ENCODE measurements around the gene SUN5.

The SUN5 gene

DNA sequence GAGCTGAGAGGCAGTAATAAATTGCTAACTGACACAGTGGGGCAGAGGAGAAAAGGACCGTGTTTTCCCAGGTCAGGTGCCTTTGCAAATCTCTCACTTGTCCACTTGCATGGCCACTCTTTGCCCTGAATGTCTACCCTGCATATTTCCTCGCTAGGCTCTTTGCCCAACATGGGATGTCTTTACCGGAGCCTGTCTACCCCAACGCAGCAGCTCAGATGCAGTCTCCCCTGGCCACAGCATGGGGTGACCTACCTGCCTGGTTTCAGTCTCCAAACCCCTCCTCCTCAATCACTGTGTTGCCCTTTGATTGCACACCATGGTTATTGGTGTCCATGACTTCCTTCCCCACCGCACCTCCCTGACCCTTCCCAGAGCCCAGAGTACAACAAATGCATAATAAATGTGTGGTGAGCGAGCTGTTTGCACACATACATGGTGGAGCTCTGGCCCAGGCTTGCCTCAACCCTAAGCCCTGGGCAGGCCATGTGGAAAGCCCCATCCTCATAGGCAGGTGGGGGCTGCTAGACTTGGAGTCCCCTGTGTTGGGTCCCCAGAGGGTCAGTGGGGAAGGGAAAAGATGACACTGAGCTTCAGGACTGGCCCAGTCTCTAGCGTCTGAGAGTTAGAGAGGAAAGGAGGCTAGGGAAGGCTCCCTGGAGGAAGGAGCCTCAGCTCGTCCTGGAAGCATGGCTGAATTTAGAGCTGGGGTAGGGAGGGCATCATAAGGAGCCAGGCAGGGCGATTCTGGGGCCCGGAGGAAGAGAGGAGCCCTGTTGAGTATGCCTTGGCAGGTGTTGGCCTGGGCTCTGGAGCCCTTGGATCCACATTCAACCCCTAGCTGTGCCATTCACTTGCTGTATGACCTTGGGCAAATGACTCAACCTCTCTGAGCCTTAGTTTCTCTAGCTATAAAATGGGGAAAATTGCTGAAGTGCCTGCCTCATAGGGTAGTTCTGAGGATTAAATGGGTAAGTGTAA, 22.8 kb upstream of the SUN5 start:
- DNase-seq = no peak

DNA sequence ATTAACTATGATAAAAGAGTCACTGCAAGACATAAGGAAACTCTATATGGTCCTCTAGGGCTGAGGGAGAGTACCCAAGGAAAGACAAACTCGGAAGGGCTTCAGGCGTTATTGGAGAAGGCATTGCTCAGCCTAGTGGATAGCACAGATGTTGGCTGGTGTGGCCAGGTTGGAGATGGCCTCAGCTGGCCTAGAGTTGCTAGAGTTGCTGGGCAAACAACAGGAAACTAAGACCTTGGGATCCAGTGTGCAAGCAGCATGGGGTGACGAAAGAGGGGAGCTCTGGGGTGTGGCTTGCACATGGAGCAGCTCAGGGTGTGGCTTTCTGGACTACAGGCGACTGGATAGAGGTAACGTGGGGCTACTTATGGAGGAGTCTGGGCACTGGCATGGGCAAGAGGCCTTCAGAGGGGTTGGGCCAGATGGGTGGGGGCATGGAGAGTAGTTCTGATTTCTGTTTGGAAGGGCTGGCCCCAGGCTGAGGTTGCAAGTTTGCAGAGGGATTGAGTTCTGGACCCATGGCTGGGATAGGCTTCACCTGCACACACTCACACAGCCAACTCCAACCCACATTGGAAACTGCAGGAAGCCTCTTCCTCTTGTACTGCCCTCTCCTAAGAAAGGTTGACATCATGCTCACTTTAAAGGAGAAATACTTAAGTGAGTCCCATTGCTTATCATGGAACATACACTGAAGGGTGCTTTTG, 22.0 kb upstream of the SUN5 start:
- no peak for DNase-seq

DNA sequence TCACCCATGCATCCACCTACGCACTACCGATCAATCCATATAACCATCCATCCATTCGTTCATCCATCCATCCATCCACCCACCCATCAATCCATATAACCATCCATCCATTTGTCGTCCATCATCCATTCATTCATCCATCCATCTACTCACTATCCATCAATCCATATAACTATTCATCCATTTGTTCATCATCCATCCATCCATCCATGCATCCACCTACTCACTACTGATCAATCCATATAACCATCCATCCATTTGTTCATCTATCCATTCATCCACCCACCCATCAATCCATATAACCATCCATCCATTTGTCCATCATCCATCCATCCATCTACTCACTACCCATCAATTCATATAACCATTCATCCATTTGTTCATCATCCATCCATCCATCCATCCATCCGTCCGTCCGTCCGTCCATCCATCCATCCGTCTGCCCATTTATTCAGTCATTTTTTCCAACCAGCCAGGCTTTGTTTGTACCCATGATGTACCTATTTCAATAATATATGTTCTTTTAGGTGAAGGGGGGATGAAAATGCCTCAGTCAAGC, 21.2 kb upstream of the SUN5 start:
- no peak for DNase-seq

DNA sequence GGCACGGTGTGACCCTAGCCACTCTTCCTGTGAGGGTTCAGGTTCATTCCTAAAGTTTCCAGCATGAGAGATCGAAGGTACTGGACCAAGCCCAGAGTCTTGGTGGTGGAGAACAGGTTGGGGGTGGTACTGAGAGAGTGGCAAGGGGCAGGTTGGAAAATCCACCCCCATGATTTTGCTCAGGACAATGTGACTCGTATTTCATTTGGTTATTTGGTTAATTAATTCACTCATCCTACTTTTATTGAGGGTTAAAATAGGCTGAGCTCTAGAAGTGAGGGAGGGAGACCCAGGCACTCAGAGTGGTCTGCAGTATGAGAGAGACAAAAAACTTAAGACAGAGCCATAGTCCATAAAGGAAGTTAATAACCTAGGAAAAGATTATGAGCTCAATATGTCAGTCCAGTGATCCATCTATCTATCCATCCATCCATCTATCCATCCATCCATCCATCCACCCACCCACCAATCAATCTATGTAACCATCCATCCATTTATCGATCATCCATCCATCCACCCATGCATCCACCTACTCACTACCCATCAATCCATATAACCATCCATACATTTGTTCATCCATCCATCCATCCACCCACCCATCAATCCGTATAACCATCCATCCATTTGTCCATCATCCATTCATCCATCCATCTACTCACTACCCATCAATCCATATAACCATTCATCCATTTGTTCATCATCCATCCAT, 20.5 kb upstream of the SUN5 start:
- no peak for DNase-seq

DNA sequence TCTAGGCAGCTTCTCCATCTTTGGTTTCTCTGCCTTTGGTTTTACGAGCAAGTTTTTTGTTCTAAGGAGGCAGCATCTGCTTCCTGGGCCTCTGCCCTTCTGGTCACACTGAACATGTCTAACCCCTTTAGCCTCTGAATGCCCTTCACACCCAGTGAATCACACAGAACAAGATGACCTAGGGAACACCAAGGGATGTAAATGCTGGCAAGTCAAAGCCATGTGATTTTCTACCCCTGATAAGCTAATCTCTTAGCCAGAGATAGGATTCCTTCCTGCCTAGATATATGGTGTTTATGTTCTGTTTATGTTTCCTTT, 20.0 kb upstream of the SUN5 start:
- DNase-seq = no peak

DNA sequence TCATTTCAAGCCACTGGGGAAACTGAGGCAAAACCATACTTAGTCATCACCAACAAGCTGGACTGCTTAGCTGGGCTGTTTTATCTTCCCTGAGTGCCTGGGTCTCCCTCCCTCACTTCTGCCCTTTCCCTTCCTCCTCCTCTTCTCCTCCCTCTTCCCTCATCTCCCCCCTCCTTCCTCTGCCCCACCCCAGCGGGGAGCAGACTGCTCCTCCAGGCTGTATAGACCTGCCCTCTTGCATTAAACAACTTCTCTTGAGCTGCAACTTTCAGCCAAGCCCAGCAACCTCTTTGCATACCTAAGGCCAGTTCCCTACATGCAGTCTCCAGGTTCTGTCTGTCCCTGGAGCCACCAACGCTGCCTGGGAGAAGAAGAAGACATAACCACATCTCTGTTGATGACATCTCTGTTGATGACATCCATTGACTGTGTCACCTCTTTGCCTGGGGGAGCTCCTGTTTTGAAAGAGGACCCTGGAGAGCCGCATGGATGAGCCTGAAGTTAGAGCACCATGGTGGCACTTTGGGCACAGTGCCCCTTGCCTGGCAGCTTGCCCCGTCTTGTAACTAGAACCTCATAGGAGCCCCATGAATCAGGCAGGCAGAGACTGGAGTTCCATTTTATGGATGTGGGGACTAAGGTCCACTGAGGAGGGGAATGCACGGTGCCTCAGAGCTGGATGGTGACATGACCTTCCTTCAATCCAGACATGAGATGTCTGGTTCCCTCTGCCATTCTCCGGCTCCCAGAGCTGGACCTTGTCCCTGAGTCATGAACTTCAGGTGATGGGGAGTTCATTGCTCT, 19.4 kb upstream of the SUN5 start:
- DNase-seq = no peak

DNA sequence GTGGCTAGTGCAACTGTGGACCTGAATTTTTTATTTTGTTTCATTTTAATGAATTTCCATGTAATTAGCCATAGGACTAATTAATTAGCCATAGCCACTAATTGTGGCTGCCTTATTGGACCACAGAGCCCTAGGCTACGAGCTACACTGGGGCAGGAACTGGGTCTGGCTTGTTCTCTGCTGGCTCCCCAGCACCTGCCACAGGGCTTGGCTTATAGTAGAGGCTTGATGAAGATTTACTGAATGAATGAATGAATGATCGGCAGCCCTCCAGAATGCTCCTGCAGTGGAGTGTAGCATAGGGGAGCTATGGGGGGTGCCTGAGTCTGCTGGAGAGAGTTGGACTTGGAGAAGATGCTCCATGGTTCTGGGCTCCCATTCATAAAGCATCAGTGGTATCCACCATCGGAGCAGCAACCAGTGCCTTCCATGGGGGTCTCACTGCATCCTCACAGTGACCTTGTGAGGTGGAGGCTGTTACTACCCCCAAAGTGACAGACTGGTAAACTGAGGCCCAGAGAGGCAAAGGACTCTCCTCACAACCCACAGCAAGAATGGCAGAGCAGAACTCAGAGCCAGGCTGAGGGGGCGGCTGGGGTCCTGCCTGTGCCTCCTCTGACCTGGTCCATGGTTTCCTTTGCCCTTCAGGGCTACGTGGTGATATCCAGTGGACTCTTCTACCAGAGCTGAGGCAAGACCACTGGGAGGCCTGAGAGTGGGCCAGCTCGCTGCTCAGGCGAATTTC, 18.6 kb upstream of the SUN5 start:
- no peak for DNase-seq

DNA sequence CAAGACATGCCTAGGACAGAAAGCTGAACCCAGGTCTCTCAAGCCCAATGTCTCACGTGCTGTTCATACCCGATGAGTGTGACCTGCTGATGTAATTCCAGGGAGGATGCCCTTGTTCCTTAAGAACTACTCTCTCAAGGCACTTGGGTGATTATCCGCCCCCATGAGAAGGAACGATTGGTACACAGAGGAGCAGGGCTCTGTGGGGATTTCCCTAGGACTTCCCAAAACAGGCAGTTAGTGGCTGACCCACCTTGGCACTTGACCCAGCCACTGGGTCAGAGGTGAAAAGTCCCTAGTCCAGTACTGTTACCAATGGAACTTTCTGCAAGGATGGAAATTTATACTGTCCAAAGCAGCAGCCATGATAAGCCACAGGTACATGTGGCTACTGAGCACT, 18.1 kb upstream of the SUN5 start:
- no peak for DNase-seq

DNA sequence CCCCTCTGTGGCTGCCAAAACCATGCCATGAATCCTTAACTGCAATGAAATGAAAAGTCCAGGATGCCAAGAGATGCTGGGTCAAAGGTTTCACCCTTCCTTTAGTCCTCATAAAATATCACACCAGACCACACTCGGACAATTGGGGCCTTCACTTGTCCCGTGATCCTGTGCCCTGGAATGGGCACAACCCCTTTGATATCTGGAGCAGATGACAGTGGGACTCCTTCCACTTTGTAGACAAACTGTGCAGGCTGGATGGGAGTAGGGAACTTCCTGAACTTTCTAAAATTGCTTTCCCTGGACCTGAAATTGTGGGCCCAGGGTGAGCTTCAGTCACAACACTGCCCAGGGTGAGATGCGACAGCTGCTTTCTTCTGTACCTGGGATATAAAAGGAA, 17.6 kb upstream of the SUN5 start:
- no peak for DNase-seq

DNA sequence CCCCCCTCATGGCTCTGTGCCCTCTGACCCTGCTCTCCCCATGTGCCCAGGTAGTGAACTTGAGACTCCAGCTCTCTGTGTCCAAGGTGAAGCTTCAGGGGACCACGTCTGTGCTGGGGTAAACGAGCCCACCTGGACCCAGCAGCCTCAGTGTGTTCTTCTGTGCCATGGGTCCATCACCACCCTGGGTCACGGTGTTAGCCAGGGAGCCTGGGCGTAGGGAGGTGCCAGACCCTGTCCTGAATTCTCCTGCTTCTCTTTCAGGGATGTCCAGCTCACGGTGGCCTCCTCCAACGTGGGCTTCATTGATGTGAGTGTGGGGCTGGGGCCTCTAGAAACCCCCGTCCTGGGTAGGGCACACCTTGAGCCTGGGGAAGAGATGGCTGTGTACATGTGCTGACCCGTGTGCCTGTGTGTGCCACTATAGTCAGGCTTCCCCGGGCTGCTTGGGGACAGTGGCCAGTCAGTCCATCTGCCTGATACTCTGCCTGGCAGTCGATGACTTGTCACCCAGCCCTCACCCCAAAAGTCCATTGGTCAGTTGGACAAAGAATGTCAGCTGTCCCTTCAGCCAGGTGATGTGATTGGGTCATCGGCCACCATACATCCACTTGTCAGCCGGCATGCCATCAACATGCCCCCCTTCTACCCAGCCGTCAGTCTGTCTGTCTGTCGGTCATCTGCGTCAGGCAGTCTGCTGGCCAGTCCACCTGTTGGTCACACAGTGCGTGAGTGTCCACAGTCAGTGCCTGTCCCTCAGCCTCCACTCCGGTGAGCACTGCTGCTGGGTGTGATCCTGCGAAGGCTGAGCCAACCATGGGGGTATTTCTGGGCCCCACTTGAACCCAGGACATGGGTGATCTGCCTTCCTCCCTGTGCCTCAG, 16.3 kb upstream of the SUN5 start:
- no peak for DNase-seq

DNA sequence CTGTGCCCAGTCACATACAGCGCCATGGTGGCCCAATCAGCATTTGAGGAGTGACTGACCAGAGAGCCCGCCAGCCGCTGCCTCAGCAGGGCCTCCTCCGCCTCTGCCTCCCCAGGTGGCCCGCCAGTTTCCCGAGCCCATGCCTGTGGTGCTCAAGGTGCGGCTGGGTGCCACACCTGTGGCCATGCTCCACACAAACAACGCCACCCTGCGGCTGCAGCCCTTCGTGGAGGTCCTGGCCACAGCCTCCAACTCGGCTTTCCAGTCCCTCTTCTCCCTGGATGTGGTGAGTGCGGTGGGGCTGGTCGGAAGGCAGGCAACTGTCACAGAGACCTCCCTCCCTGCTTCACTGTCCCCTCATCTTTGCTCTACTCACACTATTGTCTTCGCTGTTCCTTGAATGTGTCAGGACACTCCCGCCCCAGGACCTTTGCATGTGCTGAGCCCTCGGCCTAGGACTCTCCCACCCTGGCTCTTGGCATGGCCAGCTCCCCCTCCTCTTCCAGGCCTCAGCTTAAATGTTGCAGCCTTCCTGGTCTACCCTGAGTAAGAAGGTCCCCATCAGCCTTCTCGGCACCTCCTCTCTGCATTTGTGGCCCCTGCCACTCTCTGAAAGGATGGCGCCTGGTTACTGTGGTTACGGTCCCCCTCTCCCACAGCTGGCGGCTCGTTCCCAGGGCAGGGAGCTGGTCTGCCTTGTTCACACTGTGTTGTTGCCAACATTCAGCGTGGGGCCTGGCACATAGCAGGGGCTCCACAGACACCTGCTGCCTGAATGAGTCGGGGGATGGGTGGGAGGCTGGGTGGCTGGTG, 15.4 kb upstream of the SUN5 start:
- DNase-seq = no peak

DNA sequence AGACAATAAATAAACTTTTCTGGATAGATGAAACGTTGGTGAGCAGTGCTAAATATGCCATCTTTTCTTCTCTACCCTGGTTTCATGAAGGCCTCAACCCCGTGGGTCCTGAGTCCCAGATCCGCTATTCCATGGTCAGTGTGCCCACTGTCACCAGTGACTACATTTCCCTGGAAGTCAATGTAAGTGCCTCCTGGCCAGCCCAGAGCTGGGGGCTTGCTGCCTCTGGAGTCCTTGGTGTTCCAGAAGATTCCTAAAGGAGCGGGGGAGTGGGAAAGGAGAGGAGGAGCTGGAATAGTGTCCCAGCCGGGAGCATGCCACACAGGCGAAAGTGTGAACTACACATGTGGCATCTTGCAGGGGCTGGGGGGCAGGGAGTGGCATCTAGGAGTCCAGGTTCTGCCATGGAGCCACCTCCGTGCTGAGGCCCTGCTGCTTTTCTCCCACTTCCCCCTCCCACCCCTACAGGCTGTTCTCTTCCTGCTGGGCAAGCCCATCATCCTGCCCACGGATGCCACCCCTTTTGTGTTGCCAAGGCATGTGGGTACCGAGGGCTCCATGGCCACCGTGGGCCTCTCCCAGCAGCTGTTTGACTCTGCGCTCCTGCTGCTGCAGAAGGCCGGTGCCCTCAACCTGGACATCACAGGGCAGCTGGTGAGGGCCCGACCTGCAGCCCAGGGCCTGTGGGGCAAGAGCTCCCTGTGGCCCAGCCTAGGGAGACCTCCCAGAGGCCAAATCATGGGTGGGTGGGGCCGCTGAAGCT, 14.1 kb upstream of the SUN5 start:
- DNase-seq = no peak

DNA sequence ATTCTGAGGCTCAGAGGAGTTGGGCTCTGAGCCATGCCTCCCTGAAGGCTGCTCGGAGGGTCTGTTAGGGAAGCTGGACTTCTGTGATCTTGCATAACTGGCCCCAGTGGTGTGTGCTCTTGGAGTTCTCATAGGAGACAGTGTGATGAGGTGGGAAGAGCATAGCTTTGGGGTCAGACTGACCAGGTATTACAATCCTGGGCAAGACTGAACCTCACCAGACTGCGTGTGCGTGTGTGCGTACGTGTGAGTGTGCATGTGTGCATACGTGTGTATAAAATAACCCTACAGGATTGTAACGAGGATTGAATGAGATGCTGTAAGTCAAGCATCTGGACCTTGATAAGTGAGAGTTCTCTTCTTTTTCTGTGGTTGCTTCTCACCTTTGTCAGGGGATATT, 13.3 kb upstream of the SUN5 start:
- DNase-seq = no peak

DNA sequence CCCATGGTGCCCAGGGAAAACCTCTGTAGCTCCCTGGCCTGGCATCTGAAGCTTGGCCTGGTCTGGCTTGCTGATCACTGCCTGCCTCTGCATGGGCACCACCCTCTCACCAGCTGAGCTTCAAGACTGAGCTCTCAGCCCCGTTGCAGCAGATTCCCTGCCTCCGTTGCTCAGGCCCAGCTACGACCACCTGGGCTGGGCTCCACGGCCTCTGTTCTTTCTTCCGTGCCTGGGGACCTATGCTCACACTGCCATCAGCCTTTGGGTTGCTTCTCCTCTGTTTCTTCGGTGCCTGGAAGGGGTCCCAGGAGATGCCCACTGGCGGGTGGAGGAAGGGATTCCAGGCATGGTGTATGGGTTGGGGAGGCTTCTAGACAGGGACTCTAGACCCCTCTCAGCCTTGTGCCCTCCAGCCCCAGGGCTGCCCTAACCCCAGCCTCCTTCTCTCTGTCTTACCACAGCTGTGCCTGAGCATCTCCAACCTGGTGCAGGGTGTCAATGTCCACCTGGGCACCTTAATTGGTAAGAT, 12.4 kb upstream of the SUN5 start:
- DNase-seq = no peak

DNA sequence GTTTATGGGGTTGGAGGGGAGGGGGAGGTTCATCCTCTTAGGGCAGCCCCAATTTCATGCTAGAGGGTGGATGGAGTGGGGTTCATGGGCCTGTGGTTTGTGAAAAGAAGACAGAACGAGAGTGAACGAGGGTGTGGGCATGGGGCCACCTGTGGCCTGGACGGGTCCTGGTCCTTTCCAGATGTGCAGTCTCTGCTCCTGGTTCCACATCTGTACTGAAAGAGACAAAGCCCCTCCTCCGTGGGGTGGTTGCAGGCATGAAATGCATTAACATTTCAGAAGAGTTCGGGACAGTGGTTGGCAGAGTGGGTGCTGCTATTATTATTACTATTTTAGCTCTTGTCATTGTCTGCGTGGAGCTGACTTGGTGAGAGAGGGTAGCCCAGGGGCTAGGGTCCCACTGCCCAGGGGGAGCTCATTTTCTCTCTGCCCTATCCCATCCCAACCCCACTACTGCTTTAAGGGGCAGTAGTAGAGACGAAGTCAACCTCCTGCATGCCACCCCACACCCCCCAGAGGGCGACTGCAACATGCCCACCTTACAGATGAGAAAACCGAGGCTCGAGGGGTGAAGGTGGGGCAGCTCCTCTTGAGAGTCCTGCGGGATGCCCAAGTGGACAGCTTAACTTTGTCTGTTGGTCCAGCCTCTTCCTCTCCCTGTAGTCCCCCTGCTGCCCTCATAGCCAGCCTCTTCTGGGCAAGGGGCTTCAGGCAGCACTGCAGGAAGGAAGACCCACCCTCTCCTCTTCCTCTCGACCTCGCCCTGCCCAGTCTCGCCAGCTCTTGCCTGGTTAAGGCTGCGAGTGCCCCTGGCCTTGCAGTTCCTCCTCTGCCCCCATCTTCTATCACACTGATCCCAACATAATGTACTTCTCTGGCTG, 11.7 kb upstream of the SUN5 start:
- no peak for DNase-seq

DNA sequence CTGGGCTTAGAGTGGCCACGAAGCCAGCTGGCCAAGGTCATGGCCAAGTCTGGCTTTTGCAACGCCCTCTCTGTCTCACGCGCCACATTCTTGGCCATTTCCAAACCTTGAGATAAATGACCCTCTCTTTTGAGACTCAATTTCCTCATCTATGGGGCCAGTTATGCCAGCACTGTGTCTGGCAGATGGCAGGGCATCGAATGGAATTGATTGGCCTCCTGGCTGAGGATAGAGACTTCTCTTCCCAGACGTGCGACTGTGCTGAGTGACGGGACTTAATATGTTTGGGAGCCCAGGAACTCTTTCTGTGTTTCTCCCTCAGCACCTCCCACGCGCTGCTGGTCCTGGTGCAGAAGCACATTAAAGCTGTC, 10.9 kb upstream of the SUN5 start:
- no peak for DNase-seq

DNA sequence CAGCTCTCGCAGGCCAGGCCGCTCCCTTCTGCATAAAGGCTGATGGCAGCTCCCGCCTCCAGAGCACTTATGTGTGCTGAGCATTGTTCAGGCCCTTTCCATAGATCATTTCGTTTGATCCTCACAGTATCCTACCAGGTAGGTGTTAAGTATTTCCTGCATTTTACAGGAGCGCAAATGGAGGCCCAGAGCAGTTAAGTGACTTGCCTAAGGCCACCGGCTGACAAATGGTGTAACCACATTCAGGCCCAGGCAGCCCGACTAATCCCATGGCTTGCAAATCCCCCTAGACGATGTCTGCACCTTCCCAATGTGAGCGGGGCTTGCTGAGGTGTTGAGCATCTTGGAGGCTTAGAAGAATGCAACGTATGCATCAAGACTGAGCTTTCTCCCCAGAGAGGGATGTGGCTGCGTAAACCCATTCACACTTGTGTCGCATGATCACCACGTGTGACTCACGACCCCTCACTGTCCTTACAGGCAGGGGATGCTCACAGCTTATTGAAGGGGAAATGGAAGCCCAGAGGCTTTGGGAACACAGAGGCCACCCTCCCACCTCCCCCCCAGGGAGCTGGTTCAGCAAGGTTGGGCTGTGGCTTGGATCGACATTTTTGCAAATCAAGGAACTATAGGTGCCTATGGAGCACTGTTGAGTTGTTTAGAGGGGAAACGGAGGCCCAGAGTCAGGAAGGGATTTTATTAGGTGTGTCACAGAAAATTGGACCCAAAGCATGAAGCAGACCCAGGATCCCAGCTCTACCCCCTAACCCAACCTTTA, 10.3 kb upstream of the SUN5 start:
- DNase-seq = no peak
